IMR-90 (cell line): ENCODE results near the gene KIAA0513. TPM values are rescaled to one million over a fixed set of nuclear protein-coding genes. Genes with fewer than 3 reads are reported as not detected.

Experiments used
- ATAC-seq: fragments of 200-7000 bp; cut with Tn5 transposase; 2 replicates; pipeline ENCODE4 v1.9.1; 2020; ENCODE audit warnings: low read depth, mild to moderate bottlenecking, moderate library complexity
- BruUV-seq: library from RNA; stranded (reverse); fragments of 400-500 nt; replicated peaks from 2 replicates; lab custom pipeline; 2021; lab: Mats Ljungman, UMichigan
- CTCF ChIA-PET: fragments of 300-600 bp; formaldehyde crosslinking; extraction: SDS; loops from one replicate; lab custom pipeline; 2021; ENCODE audit warnings: antibody characterized with exemption; lab: Yijun Ruan, JAX
- POLR2A ChIA-PET: fragments of 300-600 bp; sonication (Branson Sonifier 250); formaldehyde crosslinking; loops from one replicate; lab custom pipeline; 2022; ENCODE audit warnings: antibody characterized with exemption; ENCODE audit not compliant: unreplicated experiment; lab: Charles Lee
- DNase-seq: peaks from one replicate; pipeline ENCODE4 v3.0.0; 2013
- H2AFZ ChIP-seq: replicated peaks from 2 replicates; pipeline ENCODE3; 2013; ENCODE audit warnings: low read length, mild to moderate bottlenecking; ENCODE audit not compliant: poor library complexity
- H2AK5ac ChIP-seq: 2 replicates; pipeline ENCODE4 v1.6.1; 2013; ENCODE audit warnings: low read depth, low read length, inconsistent platforms
- H2AK9ac ChIP-seq: replicated peaks from 2 replicates; pipeline ENCODE3; 2013; ENCODE audit warnings: mild to moderate bottlenecking, low read depth, low read length, moderate library complexity; ENCODE audit not compliant: poor library complexity
- H2BK120ac ChIP-seq: 2 replicates; pipeline ENCODE4 v1.6.1; 2013; ENCODE audit warnings: low read depth, low read length, inconsistent platforms
- H2BK15ac ChIP-seq: 3 replicates; pipeline ENCODE4 v1.6.1; 2013; ENCODE audit warnings: low read depth, low read length, inconsistent platforms
- H2BK20ac ChIP-seq: 2 replicates; pipeline ENCODE4 v1.6.1; 2013; ENCODE audit warnings: low read depth, mild to moderate bottlenecking, inconsistent platforms, low read length, moderate library complexity
- H2BK5ac ChIP-seq: 2 replicates; pipeline ENCODE4 v1.6.1; 2013; ENCODE audit warnings: mild to moderate bottlenecking, low read depth, low read length, inconsistent platforms; ENCODE audit not compliant: poor library complexity, severe bottlenecking
- H3K14ac ChIP-seq: replicated peaks from 2 replicates; pipeline ENCODE4 v1.6.1; 2013; ENCODE audit warnings: low read depth, low read length, inconsistent platforms
- H3K18ac ChIP-seq: 2 replicates; pipeline ENCODE4 v1.6.1; 2013; ENCODE audit warnings: low read depth, low read length, control low read depth
- H3K23ac ChIP-seq: 2 replicates; pipeline ENCODE4 v1.6.1; 2013; ENCODE audit warnings: low read depth, low read length, inconsistent platforms
- H3K27ac ChIP-seq: 2 replicates; pipeline ENCODE4 v1.5.1; 2013; ENCODE audit warnings: mild to moderate bottlenecking, control low read depth, low read length; ENCODE audit not compliant: insufficient read depth
- H3K27me3 ChIP-seq: 2 replicates; pipeline ENCODE4 v1.6.1; 2013; ENCODE audit warnings: low read length; ENCODE audit not compliant: control insufficient read depth, insufficient read depth
- H3K36me3 ChIP-seq: 2 replicates; pipeline ENCODE4 v1.6.1; 2013; ENCODE audit warnings: low read length, mixed read lengths; ENCODE audit not compliant: control insufficient read depth, insufficient read depth
- H3K4ac ChIP-seq: 2 replicates; pipeline ENCODE4 v1.6.1; 2013; ENCODE audit warnings: low read depth, low read length, inconsistent platforms
- H3K4me1 ChIP-seq: 2 replicates; pipeline ENCODE4 v1.6.1; 2013; ENCODE audit warnings: low read length, mixed read lengths; ENCODE audit not compliant: control insufficient read depth, insufficient read depth
- H3K4me2 ChIP-seq: 2 replicates; pipeline ENCODE4 v1.6.1; 2013; ENCODE audit warnings: low read depth, mild to moderate bottlenecking, control low read depth, low read length, moderate library complexity
- H3K4me3 ChIP-seq: 2 replicates; pipeline ENCODE4 v1.5.1; 2013; ENCODE audit warnings: low read depth, mild to moderate bottlenecking, control low read depth, low read length, moderate library complexity; ENCODE audit not compliant: insufficient read depth
- H3K56ac ChIP-seq: 2 replicates; pipeline ENCODE4 v1.6.1; 2013; ENCODE audit warnings: low read length, inconsistent platforms; ENCODE audit not compliant: insufficient read depth; ENCODE audit errors: extremely low read depth
- H3K79me1 ChIP-seq, 2 experiments: 2 replicates each; pipeline ENCODE4 v1.6.1; 2013; ENCODE audit warnings: low read length in 2 of 2, inconsistent platforms in 1 of 2, low read depth in 1 of 2
- H3K9ac ChIP-seq: 2 replicates; pipeline ENCODE4 v1.6.1; 2013; ENCODE audit warnings: low read depth, low read length, control low read depth
- H3K9me1 ChIP-seq: 2 replicates; pipeline ENCODE4 v1.6.1; 2013; ENCODE audit warnings: low read length, inconsistent platforms; ENCODE audit not compliant: insufficient read depth
- H3K9me3 ChIP-seq: 2 replicates; pipeline ENCODE4 v1.6.1; 2013; ENCODE audit warnings: low read length; ENCODE audit not compliant: control insufficient read depth, insufficient read depth
- H4K20me1 ChIP-seq: 2 replicates; pipeline ENCODE4 v1.6.1; 2013; ENCODE audit warnings: low read length, inconsistent platforms; ENCODE audit not compliant: insufficient read depth
- H4K5ac ChIP-seq: 2 replicates; pipeline ENCODE4 v1.6.1; 2013; ENCODE audit warnings: mild to moderate bottlenecking, low read depth, low read length, control low read depth
- H4K8ac ChIP-seq, 2 experiments: 2 replicates each; pipeline ENCODE4 v1.6.1; 2013; ENCODE audit warnings: low read depth in 2 of 2, low read length in 2 of 2, control low read depth in 1 of 2, inconsistent platforms in 1 of 2
- H4K91ac ChIP-seq: 2 replicates; pipeline ENCODE4 v1.6.1; 2013; ENCODE audit warnings: low read depth, low read length, inconsistent platforms; ENCODE audit not compliant: insufficient read depth
- BHLHE40 ChIP-seq: fragments of 150-350 bp; IDR thresholded peaks from 2 replicates; pipeline ENCODE4 v1.6.1; 2016; ENCODE audit warnings: mild to moderate bottlenecking, low read depth, low read length
- CEBPB ChIP-seq: IDR thresholded peaks from 2 replicates; pipeline ENCODE4 v1.6.1; 2012; ENCODE audit warnings: low read depth, low read length, improper control_type of control experiment
- CHD1 ChIP-seq: IDR thresholded peaks from 2 replicates; pipeline ENCODE4 v1.6.1; 2012; ENCODE audit warnings: low read depth, low read length, improper control_type of control experiment
- ELK1 ChIP-seq: fragments of 150-350 bp; IDR thresholded peaks from 2 replicates; pipeline ENCODE4 v1.6.1; 2016; ENCODE audit warnings: low read depth, mild to moderate bottlenecking, low read length, moderate library complexity, borderline replicate concordance
- FOS ChIP-seq: fragments of 150-350 bp; IDR thresholded peaks from 2 replicates; pipeline ENCODE4 v1.6.1; 2016; ENCODE audit warnings: low read depth, low read length
- MAFK ChIP-seq: IDR thresholded peaks from 2 replicates; pipeline ENCODE4 v1.6.1; 2012; ENCODE audit warnings: low read depth, low read length, improper control_type of control experiment
- MAZ ChIP-seq: IDR thresholded peaks from 2 replicates; pipeline ENCODE4 v1.6.1; 2012; ENCODE audit warnings: low read depth, mild to moderate bottlenecking, low read length, improper control_type of control experiment, moderate library complexity, borderline replicate concordance
- MXI1 ChIP-seq: IDR thresholded peaks from 2 replicates; pipeline ENCODE4 v1.6.1; 2012; ENCODE audit warnings: low read depth, mild to moderate bottlenecking, low read length, moderate library complexity, borderline replicate concordance
- NFE2L2 ChIP-seq: fragments of 150-350 bp; IDR thresholded peaks from 2 replicates; pipeline ENCODE4 v1.6.1; 2016; ENCODE audit warnings: low read depth, mild to moderate bottlenecking, low read length
- POLR2A ChIP-seq: IDR thresholded peaks from 2 replicates; pipeline ENCODE4 v1.6.1; 2012; ENCODE audit warnings: mild to moderate bottlenecking, low read depth, low read length
- RAD21 ChIP-seq: IDR thresholded peaks from 2 replicates; pipeline ENCODE4 v1.6.1; 2012; ENCODE audit warnings: low read length, improper control_type of control experiment
- RCOR1 ChIP-seq: IDR thresholded peaks from 2 replicates; pipeline ENCODE4 v1.6.1; 2012; ENCODE audit warnings: mild to moderate bottlenecking, low read length, improper control_type of control experiment; ENCODE audit not compliant: insufficient replicate concordance
- RFX5 ChIP-seq: IDR thresholded peaks from 2 replicates; pipeline ENCODE4 v1.8.0; 2012; ENCODE audit warnings: low read depth, mild to moderate bottlenecking, low read length, moderate library complexity
- SMC3 ChIP-seq: fragments of 150-350 bp; IDR thresholded peaks from 2 replicates; pipeline ENCODE4 v1.6.1; 2016; ENCODE audit warnings: low read depth, mild to moderate bottlenecking, antibody characterized with exemption, low read length, moderate library complexity
- WGBS, 2 experiments: methylation state at CpG; one replicate each; pipeline versions ENCODE4 v1.1.5 to v1.1.7; 2013; ENCODE audit warnings: missing lambda C conversion rate in 2 of 2; ENCODE audit not compliant: insufficient read length in 1 of 2; ENCODE audit errors: extremely low coverage in 2 of 2; 5-methylcytosine and 5-hydroxymethylcytosine counted together
- dilution Hi-C: fragments of 300-500 bp; cut with HindIII; formaldehyde crosslinking; loops from one replicate; pipeline ENCODE4 v1.14.3; 2018; ENCODE audit warnings: low sequenced_read_pairs; ENCODE audit not compliant: unreplicated experiment
- in situ Hi-C: fragments of 300-500 bp; cut with MboI; formaldehyde crosslinking; loops from 3 replicates; pipeline ENCODE4 v1.14.3; 2019; ENCODE audit warnings: low sequenced_read_pairs, inconsistent platforms, mixed read lengths
- intact Hi-C: fragments of 100-400 bp; cut with micrococcal nuclease; formaldehyde crosslinking; loops from 2 replicates; pipeline ENCODE4 v1.10.0; 2022
- polyA plus RNA-seq, 3 experiments: library from polyadenylated mRNA; depleted of rRNA; stranded (reverse); fragments of >200 nt; gene quantifications; 2 replicates each; pipeline ENCODE4 v1.2.3, GENCODE V29; 2012; ENCODE audit warnings: low replicate concordance in 1 of 3
- total RNA-seq: library from RNA; depleted of rRNA; stranded (reverse); fragments of >200 nt; gene quantifications from 2 replicates; pipeline ENCODE4 v1.2.3, GENCODE V29; 2012
- TF ChIP-seq, protein P1 (sequence below): conservative IDR thresholded peaks from 2 replicates; pipeline ENCODE4 v1.5.1; 2012; ENCODE audit warnings: mild to moderate bottlenecking, low read depth, low read length, improper control_type of control experiment
- TF ChIP-seq, protein P2 (sequence below): fragments of 150-350 bp; IDR thresholded peaks from 2 replicates; pipeline ENCODE4 v1.6.1; 2017; ENCODE audit warnings: mild to moderate bottlenecking, antibody characterized with exemption, low read length, low read depth

KIAA0513 gene
- total and polyA plus RNA-seq, 2 of the 4 experiments (the other 2 are of a cell fraction) = 9.5 TPM

- POLR2A ChIA-PET = no interaction called here
- Histone ChIP-seq H2BK15ac (no peak overlapping the region), H2AFZ (no peak overlapping the region), H3K79me1 (no peaks in the 10 kb centered on the region), H3K4me1 (no peaks in the 10 kb centered on the region), H2AK5ac (no peak overlapping the region), H3K27me3 (peaks cover 30% of the 10 kb centered on the region), H4K8ac (no peak overlapping the region), H3K4me2 (no peak overlapping the region), H3K36me3 (peaks cover 2% of the 10 kb centered on the region; the same call in 1 of the 2 replicates), H2AK9ac (no peak overlapping the region), H3K4ac (no peak overlapping the region), H3K14ac (no peak overlapping the region), H3K9me1 (no peaks in the 10 kb centered on the region; the same call in 1 of the 2 replicates), H3K27ac (no peak overlapping the region), H3K4me3 (no peak overlapping the region), H2BK5ac (no peak overlapping the region), H3K9me3 (no peaks in the 10 kb centered on the region), H3K23ac (no peak overlapping the region), H3K56ac (no peak overlapping the region), H2BK20ac (no peak overlapping the region), H4K91ac (no peak overlapping the region), H3K18ac (no peak overlapping the region), H4K20me1 (no peaks in the 10 kb centered on the region), H3K9ac (no peak overlapping the region), H4K5ac (no peak overlapping the region), H2BK120ac (no peak overlapping the region)
- intact Hi-C loops = no loop called here
- in situ Hi-C loops = no loop called here
- DNase-seq (no peak), ATAC-seq (no peak)
- 67% methylated on average over 2 of the region's 18 CpGs; no CpG with 5 or more reads in 1 of the 2 experiments for WGBS, 2 experiments
- no TSS peak for BruUV-seq
- TF ChIP-seq BHLHE40 (no peak), POLR2A (no peak), CHD1 (no peak), MAZ (no peak), MXI1 (no peak), ELK1 (no peak), CEBPB (no peak), SMC3 (no peak), RFX5 (no peak), MAFK (no peak), RAD21 (no peak), RCOR1 (no peak), FOS (no peak), NFE2L2 (no peak)
- TF ChIP-seq, protein P1, sequence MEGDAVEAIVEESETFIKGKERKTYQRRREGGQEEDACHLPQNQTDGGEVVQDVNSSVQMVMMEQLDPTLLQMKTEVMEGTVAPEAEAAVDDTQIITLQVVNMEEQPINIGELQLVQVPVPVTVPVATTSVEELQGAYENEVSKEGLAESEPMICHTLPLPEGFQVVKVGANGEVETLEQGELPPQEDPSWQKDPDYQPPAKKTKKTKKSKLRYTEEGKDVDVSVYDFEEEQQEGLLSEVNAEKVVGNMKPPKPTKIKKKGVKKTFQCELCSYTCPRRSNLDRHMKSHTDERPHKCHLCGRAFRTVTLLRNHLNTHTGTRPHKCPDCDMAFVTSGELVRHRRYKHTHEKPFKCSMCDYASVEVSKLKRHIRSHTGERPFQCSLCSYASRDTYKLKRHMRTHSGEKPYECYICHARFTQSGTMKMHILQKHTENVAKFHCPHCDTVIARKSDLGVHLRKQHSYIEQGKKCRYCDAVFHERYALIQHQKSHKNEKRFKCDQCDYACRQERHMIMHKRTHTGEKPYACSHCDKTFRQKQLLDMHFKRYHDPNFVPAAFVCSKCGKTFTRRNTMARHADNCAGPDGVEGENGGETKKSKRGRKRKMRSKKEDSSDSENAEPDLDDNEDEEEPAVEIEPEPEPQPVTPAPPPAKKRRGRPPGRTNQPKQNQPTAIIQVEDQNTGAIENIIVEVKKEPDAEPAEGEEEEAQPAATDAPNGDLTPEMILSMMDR = no peak
- TF ChIP-seq, protein P2, sequence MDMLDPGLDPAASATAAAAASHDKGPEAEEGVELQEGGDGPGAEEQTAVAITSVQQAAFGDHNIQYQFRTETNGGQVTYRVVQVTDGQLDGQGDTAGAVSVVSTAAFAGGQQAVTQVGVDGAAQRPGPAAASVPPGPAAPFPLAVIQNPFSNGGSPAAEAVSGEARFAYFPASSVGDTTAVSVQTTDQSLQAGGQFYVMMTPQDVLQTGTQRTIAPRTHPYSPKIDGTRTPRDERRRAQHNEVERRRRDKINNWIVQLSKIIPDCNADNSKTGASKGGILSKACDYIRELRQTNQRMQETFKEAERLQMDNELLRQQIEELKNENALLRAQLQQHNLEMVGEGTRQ = no peak
- CTCF ChIA-PET = no interaction called here
- dilution Hi-C loops = no loop called here
Measured at GRCh38 chr16:85092851-85093250, 65.3 kb downstream of the KIAA0513 start.
